ENCODE measurements around the gene ABCG2. TPM values are rescaled to one million over a fixed set of nuclear protein-coding genes. Genes with fewer than 3 reads are reported as not detected.

ABCG2 gene
- total and polyA plus RNA-seq, 2 of the 8 experiments (the other 6 are each of a cell fraction or from before 2014, with no cell fraction given): 2.4 to 4.6 TPM

DNA sequence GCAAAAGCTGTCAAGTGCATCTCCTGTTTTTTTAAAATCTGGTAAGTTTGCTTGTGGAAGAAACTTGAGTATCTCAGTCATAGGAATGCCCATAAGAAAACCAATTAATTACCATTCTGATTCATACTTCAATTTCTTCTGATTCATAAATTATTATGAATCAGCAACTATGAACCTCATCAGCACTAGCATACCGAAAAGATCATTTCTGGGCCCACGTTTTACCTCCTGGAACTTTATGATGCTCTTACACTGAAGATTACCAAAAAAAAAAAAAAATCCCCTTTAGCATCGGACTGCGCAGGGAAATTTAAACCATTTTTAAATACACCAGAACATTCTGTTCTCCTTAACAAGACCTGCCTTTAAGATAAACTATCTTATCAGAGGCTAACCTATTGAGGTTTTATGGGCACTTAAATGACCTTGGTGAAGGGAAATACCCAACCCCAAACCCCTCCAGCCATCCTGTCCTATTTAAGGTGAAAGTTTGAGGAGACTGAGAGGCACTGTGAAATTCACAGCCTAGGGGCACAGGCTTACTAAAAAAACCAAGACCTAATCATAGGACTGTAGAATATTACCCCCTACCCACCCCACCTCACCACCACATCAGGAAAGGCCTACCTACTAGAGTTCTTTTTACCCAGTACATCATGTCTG lies 38.2 kb upstream of the ABCG2 start:
- H4K91ac ChIP-seq (replicated peaks; ENCODE audit: insufficient read length, low read length): no peak overlapping the region
- H2BK12ac ChIP-seq (ENCODE audit: low read depth, low read length): no peak overlapping the region; the same call in 1 of the 2 replicates
- H3K4me2 ChIP-seq (ENCODE audit: insufficient read depth in 1 of 2, low read depth in 2 of 2, low read length in 2 of 2): no peak overlapping the region
- H4K5ac ChIP-seq (ENCODE audit: insufficient read length, low read depth, low read length): no peak overlapping the region
- no peak overlapping the region for H3K27ac ChIP-seq (ENCODE audit: low read depth, low read length)
- H3K56ac ChIP-seq (replicated peaks; ENCODE audit: insufficient read length, low read depth, low read length): no peak overlapping the region
- no peaks in the 10 kb centered on the region for H3K79me1 ChIP-seq (ENCODE audit: low read depth, low read length)
- H2AK5ac ChIP-seq (ENCODE audit: low read depth, low read length): no peak overlapping the region
- no peaks in the 10 kb centered on the region for H3K23me2 ChIP-seq (ENCODE audit: low read depth, low read length)
- no peaks in the 10 kb centered on the region for H4K20me1 ChIP-seq (replicated peaks in 1 of 2; ENCODE audit: control insufficient read depth in 1 of 2, insufficient read depth in 2 of 2, low read length in 2 of 2)
- no peak overlapping the region for H3K18ac ChIP-seq (ENCODE audit: extremely low read depth, low read length)
- H3K27me3 ChIP-seq (replicated peaks in 1 of 4; ENCODE audit: control insufficient read depth in 3 of 4, extremely low read depth in 1 of 4, insufficient read depth in 3 of 4, low read length in 3 of 4): no peaks in the 10 kb centered on the region
- no peak overlapping the region for H3K4ac ChIP-seq (replicated peaks; ENCODE audit: insufficient read length, low read depth, low read length)
- H3K4me1 ChIP-seq (replicated peaks in 1 of 4; ENCODE audit: control insufficient read depth in 3 of 4, insufficient read depth in 4 of 4, low read length in 3 of 4): peaks cover 2 to 8% (median 4%) of the 10 kb centered on the region in 4 experiments; a peak in 3 of 7 replicates
- DNase-seq (ENCODE audit: low read depth in 1 of 2, low spot score in 2 of 2) (no peak), FAIRE-seq (no peak)
- no peaks in the 10 kb centered on the region for H3K79me2 ChIP-seq (ENCODE audit: control insufficient read depth in 1 of 2, insufficient read depth in 2 of 2, low read length in 2 of 2)
- H3K14ac ChIP-seq (ENCODE audit: insufficient read length): no peak overlapping the region
- 89% methylated on average over 4 of the region's 4 CpGs; no CpG with 5 or more reads in 1 of the 2 experiments for whole genome bisulfite sequencing, 2 experiments (ENCODE audit: extremely low coverage in 1 of 2, insufficient coverage in 1 of 2, insufficient read length in 1 of 2, insufficient replicate concordance in 2 of 2, low coverage in 1 of 2, low lambda C conversion rate in 2 of 2, missing lambda C conversion rate in 1 of 2)
- H3K9ac ChIP-seq (replicated peaks in 1 of 4; ENCODE audit: extremely low read depth in 1 of 4, low read depth in 3 of 4, low read length in 3 of 4): no peak overlapping the region
- H2AFZ ChIP-seq (ENCODE audit: low read length): no peak overlapping the region
- ChIA-PET CTCF (ENCODE audit: partially characterized antibody) (interaction anchor here (0.9 to 1.0 kb wide), 2 partner anchors 61 to 163 kb away, joined by 3 read pairs; no protein-coding TSS in a partner anchor), POLR2A (ENCODE audit: partially characterized antibody) (interaction anchor here (1.9 kb wide), 1 partner anchor 18 kb away, joined by 6 read pairs; no protein-coding TSS in a partner anchor)
- H2BK15ac ChIP-seq (ENCODE audit: low read length): no peak overlapping the region
- no peak overlapping the region for H3K23ac ChIP-seq (ENCODE audit: insufficient read length)
- H4K8ac ChIP-seq (ENCODE audit: extremely low read depth, insufficient read depth, low read length): no peak overlapping the region
- no peak for TF ChIP-seq CBX5 (IDR thresholded peaks at IDR 0.05; ENCODE audit: low read depth, low read length)
- TF ChIP-seq SIRT6 (IDR thresholded peaks at IDR 0.05; ENCODE audit: low read length): no peak
- TF ChIP-seq TAF7 (optimal IDR thresholded peaks at IDR 0.05; ENCODE audit: borderline replicate concordance, low read depth, low read length): no peak
- no peak for TF ChIP-seq POLR2AphosphoS5 (IDR thresholded peaks at IDR 0.05; ENCODE audit: low read depth, low read length)
- no peak for TF ChIP-seq SRF (IDR thresholded peaks at IDR 0.05; ENCODE audit: low read depth, low read length)
- TF ChIP-seq, protein P1, sequence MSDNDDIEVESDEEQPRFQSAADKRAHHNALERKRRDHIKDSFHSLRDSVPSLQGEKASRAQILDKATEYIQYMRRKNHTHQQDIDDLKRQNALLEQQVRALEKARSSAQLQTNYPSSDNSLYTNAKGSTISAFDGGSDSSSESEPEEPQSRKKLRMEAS (IDR thresholded peaks at IDR 0.05): no peak
- no peak overlapping the region for H2BK120ac ChIP-seq (replicated peaks; ENCODE audit: low read depth, low read length)
- H3K9me3 ChIP-seq (ENCODE audit: insufficient read depth in 2 of 2, low read depth in 1 of 2, low read length in 1 of 2): no peaks in the 10 kb centered on the region
- H3K36me3 ChIP-seq (ENCODE audit: control insufficient read depth in 2 of 4, insufficient read depth in 4 of 4, low read length in 3 of 4): no peaks in the 10 kb centered on the region
- H3K4me3 ChIP-seq (ENCODE audit: extremely low read depth in 1 of 4, insufficient read depth in 2 of 4, low read depth in 3 of 4, low read length in 4 of 4): no peak overlapping the region
- H2BK20ac ChIP-seq (ENCODE audit: low read length): 0 out of 2 replicates have a peak overlapping the region, but pooled peaks have one; percentile 48
- H2BK5ac ChIP-seq (ENCODE audit: low read depth, low read length): no peak overlapping the region
